HL-60 (cell line): Measurements from ENCODE around the gene CXCR5.
A peak's percentile ranks its signal among the peaks of the same experiment; 100 is the strongest.

Source experiments
- DNase-seq, 2 experiments: peaks; one replicate each; pipeline ENCODE4 v3.0.0-alpha.2; 2010 to 2020; ENCODE audit warnings: low read depth in 1 of 2, low spot score in 1 of 2
- H3K27ac ChIP-seq: fragments of 250-450 bp; sonication (Bioruptor Pico); replicated peaks from 2 replicates; pipeline ENCODE4 v1.5.1; 2020; ENCODE audit warnings: mild to moderate bottlenecking, moderate library complexity
- H3K27me3 ChIP-seq: fragments of 250-450 bp; sonication (Bioruptor Pico); 2 replicates; pipeline ENCODE4 v1.5.1; 2021; ENCODE audit warnings: mild to moderate bottlenecking, moderate library complexity; ENCODE audit not compliant: insufficient read depth, poor library complexity, severe bottlenecking
- H3K4me3 ChIP-seq: replicated peaks from 2 replicates; pipeline ENCODE4 v1.5.1; 2011; ENCODE audit warnings: mild to moderate bottlenecking, control low read depth, low read length; ENCODE audit not compliant: insufficient read depth
- CTCF ChIP-seq: IDR thresholded peaks from one replicate; pipeline ENCODE4 v1.5.1; 2011; ENCODE audit warnings: low read length, control low read depth, inconsistent platforms; ENCODE audit not compliant: insufficient read depth
- GABPA ChIP-seq: IDR thresholded peaks from 2 replicates; pipeline ENCODE4 v1.6.1; 2012; ENCODE audit warnings: low read depth
- POLR2AphosphoS5 ChIP-seq: IDR thresholded peaks from 2 replicates; pipeline ENCODE4 v1.6.1; 2012; ENCODE audit warnings: low read depth
- REST ChIP-seq: IDR thresholded peaks from 2 replicates; pipeline ENCODE4 v1.6.1; 2012; ENCODE audit warnings: low read depth; ENCODE audit not compliant: insufficient replicate concordance
- SPI1 ChIP-seq: IDR thresholded peaks from 2 replicates; pipeline ENCODE4 v1.6.1; 2012; ENCODE audit warnings: low read depth, mild to moderate bottlenecking, borderline replicate concordance

Gene CXCR5

GRCh38 chr11:118911113-118911879 is 27.6 kb downstream of the CXCR5 start:
- no peak for TF ChIP-seq REST
- TF ChIP-seq GABPA = no peak
- no peak for TF ChIP-seq CTCF
- TF ChIP-seq SPI1 = no peak
- TF ChIP-seq POLR2AphosphoS5 = no peak
- no peak overlapping the region for H3K27ac ChIP-seq
- H3K4me3 ChIP-seq = no peak overlapping the region
- H3K27me3 ChIP-seq = no peaks in the 10 kb centered on the region
- no peak for DNase-seq

GRCh38 chr11:118911880-118912741 is 28.4 kb downstream of the CXCR5 start:
- DNase-seq = no peak
- Histone ChIP-seq H3K27ac (no peak overlapping the region), H3K4me3 (no peak overlapping the region), H3K27me3 (no peaks in the 10 kb centered on the region)
- no peak for TF ChIP-seq POLR2AphosphoS5
- TF ChIP-seq CTCF = no peak
- no peak for TF ChIP-seq GABPA
- TF ChIP-seq REST = no peak
- TF ChIP-seq SPI1 = no peak

- TF ChIP-seq GABPA (no peak), POLR2AphosphoS5 (no peak), CTCF (no peak), REST (no peak), SPI1 (peak; percentile 52; the same call in 1 of the 2 replicates)
- no peak overlapping the region for H3K27ac ChIP-seq
- DNase-seq = no peak
- no peak overlapping the region for H3K4me3 ChIP-seq
- no peaks in the 10 kb centered on the region for H3K27me3 ChIP-seq
These were observed 29.2 kb downstream of the CXCR5 start for GRCh38 chr11:118912742-118913410.
